ENCODE data around the gene UBALD2. TPM values are rescaled to one million over a fixed set of nuclear protein-coding genes. Genes with fewer than 3 reads are reported as not detected.

The UBALD2 gene
- total and polyA plus RNA-seq, 2 of the 4 experiments (the other 2 are of a cell fraction) = 0.90 to 12.1 TPM

GRCh38 chr17:76260220-76260619 lies 4.9 kb upstream of the UBALD2 start:
- CTCF ChIA-PET = interaction anchor here (0.6 kb wide), 1 partner anchor 77 kb away, joined by 3 read pairs; no protein-coding TSS in a partner anchor
- Histone ChIP-seq H2BK20ac (ENCODE audit: low read depth, low read length) (no peak overlapping the region), H2BK5ac (ENCODE audit: low read depth, low read length, poor library complexity, severe bottlenecking) (no peak overlapping the region), H3K9me1 (ENCODE audit: insufficient read depth, low read length) (peaks cover 10% of the 10 kb centered on the region), H3K4me1 (ENCODE audit: control insufficient read depth, insufficient read depth, low read length) (peaks cover 2% of the 10 kb centered on the region), H3K14ac (replicated peaks; ENCODE audit: low read depth, low read length) (no peak overlapping the region), H3K4me2 (ENCODE audit: low read depth, low read length) (no peak overlapping the region), H4K8ac (ENCODE audit: low read depth in 2 of 2, low read length in 2 of 2) (no peak overlapping the region), H3K18ac (ENCODE audit: low read depth, low read length) (no peak overlapping the region), H3K27ac (ENCODE audit: insufficient read depth, low read length) (no peak overlapping the region), H3K79me1 (ENCODE audit: low read depth in 1 of 2, low read length in 2 of 2) (0 out of 4 replicates have a peak, but pooled peaks cover 0 to 10% of the 10 kb centered on the region in 2 experiments), H2AK9ac (replicated peaks; ENCODE audit: low read depth, low read length, poor library complexity) (no peak overlapping the region), H2BK15ac (ENCODE audit: low read depth, low read length) (no peak overlapping the region), H3K9ac (ENCODE audit: low read depth, low read length) (no peak overlapping the region), H3K4me3 (ENCODE audit: insufficient read depth, low read depth, low read length) (no peak overlapping the region), H2BK120ac (ENCODE audit: low read depth, low read length) (no peak overlapping the region), H3K36me3 (ENCODE audit: control insufficient read depth, insufficient read depth, low read length) (no peaks in the 10 kb centered on the region), H4K91ac (ENCODE audit: insufficient read depth, low read depth, low read length) (no peak overlapping the region), H3K27me3 (ENCODE audit: control insufficient read depth, insufficient read depth, low read length) (no peaks in the 10 kb centered on the region), H3K56ac (ENCODE audit: extremely low read depth, insufficient read depth, low read length) (no peak overlapping the region), H3K4ac (ENCODE audit: low read depth, low read length) (no peak overlapping the region), H2AK5ac (ENCODE audit: low read depth, low read length) (no peak overlapping the region; the same call in 1 of the 2 replicates), H3K9me3 (ENCODE audit: control insufficient read depth, insufficient read depth, low read length) (no peaks in the 10 kb centered on the region), H2AFZ (replicated peaks; ENCODE audit: low read length, poor library complexity) (no peak overlapping the region), H4K20me1 (ENCODE audit: insufficient read depth, low read length) (no peaks in the 10 kb centered on the region), H3K23ac (ENCODE audit: low read depth, low read length) (no peak overlapping the region), H4K5ac (ENCODE audit: low read depth, low read length) (no peak overlapping the region)
- BruUV-seq (replicated peaks) = no TSS peak
- DNase-seq (no peak), ATAC-seq (ENCODE audit: low read depth) (no peak)
- intact Hi-C loops (cut with micrococcal nuclease) (no loop called here), dilution Hi-C loops (cut with HindIII; ENCODE audit: low sequenced_read_pairs, unreplicated experiment) (no loop called here), in situ Hi-C loops (cut with MboI; ENCODE audit: low sequenced_read_pairs) (no loop called here)
- POLR2A ChIA-PET (ENCODE audit: unreplicated experiment) = no interaction called here
- TF ChIP-seq MAFK (IDR thresholded peaks at IDR 0.05; ENCODE audit: low read depth, low read length) (no peak), MXI1 (IDR thresholded peaks at IDR 0.05; ENCODE audit: borderline replicate concordance, low read depth, low read length) (no peak), RFX5 (IDR thresholded peaks at IDR 0.05; ENCODE audit: low read depth, low read length) (no peak), CHD1 (IDR thresholded peaks at IDR 0.05; ENCODE audit: low read depth, low read length) (no peak), CEBPB (IDR thresholded peaks at IDR 0.05; ENCODE audit: low read depth, low read length) (no peak), SMC3 (IDR thresholded peaks at IDR 0.05; ENCODE audit: low read depth, low read length) (no peak), RCOR1 (IDR thresholded peaks at IDR 0.05; ENCODE audit: insufficient replicate concordance, low read length) (no peak), MAZ (IDR thresholded peaks at IDR 0.05; ENCODE audit: borderline replicate concordance, low read depth, low read length) (no peak), RAD21 (IDR thresholded peaks at IDR 0.05; ENCODE audit: low read length) (no peak)
- 93% methylated on average over 2 of the region's 7 CpGs; no CpG with 5 or more reads in 1 of the 2 experiments for WGBS, 2 experiments (ENCODE audit: extremely low coverage in 2 of 2, insufficient read length in 1 of 2)

Measured in IMR-90 (cell line).